Urinary bladder (tissue), 4 donors: ENCODE results near the gene MLYCD. TPM values are rescaled to one million over a fixed set of nuclear protein-coding genes. Genes with fewer than 3 reads are reported as not detected.
A peak's percentile ranks its signal among the peaks of the same experiment; 100 is the strongest.
"Not testable (repeated sequence)": the region's sequence is repeated elsewhere in the genome, so short reads cannot be mapped to it uniquely, and the experiment has no call there.

Experiments used
- DNase-seq: peaks from one replicate; pipeline ENCODE4 v3.0.0-alpha.2; 2015; ENCODE audit errors: extremely low spot score
- H3K27ac ChIP-seq: one replicate; pipeline ENCODE4 v1.5.1; 2013; ENCODE audit warnings: low read depth, mild to moderate bottlenecking, moderate library complexity
- H3K36me3 ChIP-seq: one replicate; pipeline ENCODE4 v1.6.1; 2013; ENCODE audit warnings: mild to moderate bottlenecking, moderate library complexity; ENCODE audit not compliant: insufficient read depth
- H3K4me1 ChIP-seq: one replicate; pipeline ENCODE4 v1.6.1; 2013; ENCODE audit warnings: mild to moderate bottlenecking, moderate library complexity; ENCODE audit not compliant: insufficient read depth
- H3K4me3 ChIP-seq: one replicate; pipeline ENCODE4 v1.5.1; 2013; ENCODE audit warnings: low read depth, low read length
- WGBS: extraction: QIAGEN DNeasy Blood & Tissue Kit; methylation state at CpG from one replicate; pipeline ENCODE4 v1.1.7; 2013; 5-methylcytosine and 5-hydroxymethylcytosine counted together
- polyA plus RNA-seq: library from polyadenylated mRNA; stranded (reverse); fragments of 200-250 nt; gene quantifications from one replicate; pipeline ENCODE4 v1.2.3, GENCODE V29; 2013
- total RNA-seq: library from RNA; depleted of rRNA; stranded (reverse); fragments of >200 nt; gene quantifications from one replicate; pipeline ENCODE4 v1.2.3, GENCODE V29; 2014
- donor health status: healthy with polysubstance abuse.
- donor health status: healthy.

Gene MLYCD
- total and polyA plus RNA-seq, 2 donors = 3.8 to 4.6 TPM

DNA sequence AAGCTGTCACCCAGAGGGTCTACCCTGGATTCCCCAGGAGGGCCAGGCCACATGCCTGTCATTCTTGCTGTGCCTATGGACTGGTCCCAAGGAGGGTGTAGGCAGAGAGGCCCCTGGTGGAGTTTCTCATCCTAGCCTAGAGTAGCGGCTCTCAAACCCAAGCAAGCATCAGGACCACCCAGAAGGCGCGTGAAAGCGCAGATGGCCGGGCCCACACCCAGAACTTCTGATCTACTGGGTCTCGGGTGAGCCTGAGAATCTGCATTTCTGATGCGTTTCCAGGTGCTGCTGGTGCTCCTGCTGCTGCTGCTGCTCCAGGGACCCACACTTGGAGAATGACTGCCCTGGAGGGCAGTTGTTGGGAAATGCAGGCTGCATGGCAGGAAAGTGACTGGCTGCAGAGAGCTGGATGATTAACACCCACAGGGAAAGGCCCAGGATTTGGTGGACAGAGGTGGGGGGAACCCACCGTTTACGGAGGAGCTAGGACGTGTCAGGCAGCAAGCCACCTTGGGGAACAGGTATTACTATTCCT lies 44.7 kb downstream of the MLYCD start:
- Histone ChIP-seq H3K27ac (no peak overlapping the region), H3K4me3 (no peak overlapping the region), H3K4me1 (no peaks in the 10 kb centered on the region), H3K36me3 (no peaks in the 10 kb centered on the region)
- no peak for DNase-seq
- 85% methylated on average over 10 of the region's 10 CpGs for WGBS

DNA sequence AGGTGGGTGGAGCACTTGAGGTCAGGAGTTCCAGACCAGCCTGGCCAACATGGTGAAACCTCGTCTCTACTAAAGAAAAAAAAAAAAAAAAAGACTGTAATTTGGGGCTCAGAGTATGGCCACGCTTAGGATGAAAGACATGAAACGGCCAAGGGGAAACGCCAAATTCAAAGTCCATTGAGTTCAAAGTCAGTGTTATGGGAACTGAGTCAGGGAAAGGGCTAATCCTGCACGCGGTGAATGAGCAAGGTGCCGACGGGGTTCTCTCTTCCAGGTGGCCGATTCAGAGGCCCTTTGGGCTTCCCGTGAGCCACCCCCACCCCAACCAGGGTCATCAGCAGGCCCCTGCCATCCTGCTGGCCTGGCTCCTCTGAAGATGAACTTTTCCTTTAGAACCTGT lies 46.7 kb downstream of the MLYCD start:
- Histone ChIP-seq H3K36me3 (no peaks in the 10 kb centered on the region), H3K4me1 (no peaks in the 10 kb centered on the region), H3K4me3 (no peak overlapping the region), H3K27ac (no peak overlapping the region)
- 91% methylated on average over 10 of the region's 10 CpGs for WGBS
- no peak for DNase-seq

DNA sequence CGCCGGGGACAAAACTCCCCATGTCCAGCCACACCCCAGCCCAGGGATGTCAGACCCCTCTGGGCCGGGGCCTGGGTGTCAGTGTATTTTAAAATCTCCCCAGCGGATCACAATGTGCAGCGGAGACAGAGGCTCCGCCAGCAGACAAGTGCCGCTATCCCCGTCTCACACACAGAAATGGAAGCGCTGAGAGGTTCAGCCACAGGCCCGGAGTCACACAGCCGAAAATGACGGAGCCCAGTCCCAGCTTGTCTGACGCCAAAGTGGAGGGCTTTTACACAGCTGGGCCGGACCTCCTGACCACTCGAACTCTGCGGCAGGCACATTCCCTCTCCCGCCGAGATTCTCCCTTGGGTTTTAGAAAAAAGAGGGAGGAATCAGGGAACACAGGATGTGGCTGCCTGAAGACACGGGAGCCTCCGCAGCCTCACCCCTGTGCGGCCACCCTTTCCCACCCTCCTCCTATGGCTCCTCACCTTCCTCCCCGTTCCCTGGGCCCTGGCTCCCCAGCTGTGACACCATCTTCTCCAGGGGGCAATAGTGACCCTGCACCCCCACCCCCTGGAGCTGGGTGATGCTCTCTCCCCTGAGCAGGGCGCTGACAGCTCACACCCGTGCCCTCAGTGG lies 47.4 kb downstream of the MLYCD start:
- 81% methylated on average over 24 of the region's 24 CpGs for WGBS
- no peaks in the 10 kb centered on the region for H3K4me1 ChIP-seq
- H3K36me3 ChIP-seq = no peaks in the 10 kb centered on the region

DNA sequence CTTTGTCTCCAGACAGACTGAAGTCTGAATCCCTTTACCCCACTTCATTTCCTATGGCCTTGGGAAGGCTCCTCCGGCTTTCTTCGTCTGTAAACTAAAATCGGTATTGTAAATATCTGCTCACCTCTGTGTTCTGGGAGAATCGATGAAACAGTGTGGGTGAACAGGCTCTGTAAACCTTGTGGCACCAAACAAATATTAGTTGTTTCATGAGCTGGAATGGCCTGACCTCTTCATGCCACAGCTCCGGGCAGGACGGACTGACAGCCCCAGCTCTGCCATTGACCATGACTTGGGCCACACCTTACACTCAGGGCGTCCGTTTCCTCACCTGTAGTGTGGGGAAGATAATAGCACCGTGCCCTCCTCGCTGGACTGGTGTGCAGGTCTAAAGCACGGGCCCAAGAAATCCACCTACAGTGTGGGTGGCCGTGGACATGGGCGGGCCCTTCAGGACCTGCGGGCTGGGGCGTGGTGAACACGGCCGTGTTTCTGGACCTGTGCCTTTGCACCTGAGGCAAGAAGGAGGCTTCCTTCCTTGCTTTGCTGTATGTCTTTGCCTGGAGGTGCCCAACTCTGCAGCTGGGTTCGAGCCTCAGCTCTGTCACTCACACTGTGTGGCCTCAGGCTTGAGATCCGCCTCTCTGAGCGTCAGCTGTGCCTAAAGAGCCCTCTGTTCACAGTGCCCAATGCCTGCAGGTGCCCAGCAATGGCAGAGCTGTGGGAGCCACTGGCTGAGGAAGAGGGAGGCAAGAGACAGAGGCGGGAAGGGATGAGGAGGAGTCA lies 48.1 kb downstream of the MLYCD start:
- Histone ChIP-seq H3K36me3 (no peaks in the 10 kb centered on the region), H3K27ac (no peak overlapping the region), H3K4me1 (no peaks in the 10 kb centered on the region), H3K4me3 (no peak overlapping the region)
- DNase-seq = no peak
- 88% methylated on average over 21 of the region's 21 CpGs for WGBS

More for the DNA sequence above, 47.4 kb downstream of the MLYCD start:
- DNase-seq = no peak
- Histone ChIP-seq H3K27ac (no peak overlapping the region), H3K4me3 (no peak overlapping the region)

DNA sequence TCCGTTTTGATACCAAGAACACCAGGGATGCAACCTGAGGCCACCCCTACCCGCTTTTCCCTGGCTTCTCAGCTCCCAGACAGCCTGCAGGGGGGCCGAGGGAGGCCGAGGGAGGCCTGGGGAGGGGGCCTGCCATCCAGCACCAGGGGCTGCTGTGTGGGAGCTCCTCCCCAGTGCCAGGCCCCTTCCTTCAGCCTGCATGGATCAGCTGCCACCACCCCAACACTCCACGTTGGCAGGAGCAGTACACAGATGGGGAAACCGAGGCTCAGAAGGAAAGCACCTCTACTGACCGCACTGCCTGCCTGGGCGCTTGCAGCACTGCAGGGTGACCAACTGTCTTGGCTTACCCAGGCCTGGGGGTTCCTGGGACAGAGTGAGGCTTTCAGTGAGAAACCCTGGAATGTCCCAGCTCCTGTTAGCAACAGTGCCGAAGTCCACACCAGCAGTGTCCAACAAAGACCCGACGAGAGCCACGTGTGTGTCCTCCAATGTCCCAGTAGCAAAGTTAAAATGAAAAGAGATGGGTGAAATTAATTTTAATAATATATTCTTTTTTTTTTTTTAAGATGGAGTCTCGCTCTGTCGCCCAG lies 48.8 kb downstream of the MLYCD start:
- WGBS = 87% methylated on average over 14 of the region's 14 CpGs
- H3K4me1 ChIP-seq = no peaks in the 10 kb centered on the region
- no peak overlapping the region for H3K4me3 ChIP-seq
- H3K36me3 ChIP-seq = no peaks in the 10 kb centered on the region
- no peak overlapping the region for H3K27ac ChIP-seq
- no peak for DNase-seq

DNA sequence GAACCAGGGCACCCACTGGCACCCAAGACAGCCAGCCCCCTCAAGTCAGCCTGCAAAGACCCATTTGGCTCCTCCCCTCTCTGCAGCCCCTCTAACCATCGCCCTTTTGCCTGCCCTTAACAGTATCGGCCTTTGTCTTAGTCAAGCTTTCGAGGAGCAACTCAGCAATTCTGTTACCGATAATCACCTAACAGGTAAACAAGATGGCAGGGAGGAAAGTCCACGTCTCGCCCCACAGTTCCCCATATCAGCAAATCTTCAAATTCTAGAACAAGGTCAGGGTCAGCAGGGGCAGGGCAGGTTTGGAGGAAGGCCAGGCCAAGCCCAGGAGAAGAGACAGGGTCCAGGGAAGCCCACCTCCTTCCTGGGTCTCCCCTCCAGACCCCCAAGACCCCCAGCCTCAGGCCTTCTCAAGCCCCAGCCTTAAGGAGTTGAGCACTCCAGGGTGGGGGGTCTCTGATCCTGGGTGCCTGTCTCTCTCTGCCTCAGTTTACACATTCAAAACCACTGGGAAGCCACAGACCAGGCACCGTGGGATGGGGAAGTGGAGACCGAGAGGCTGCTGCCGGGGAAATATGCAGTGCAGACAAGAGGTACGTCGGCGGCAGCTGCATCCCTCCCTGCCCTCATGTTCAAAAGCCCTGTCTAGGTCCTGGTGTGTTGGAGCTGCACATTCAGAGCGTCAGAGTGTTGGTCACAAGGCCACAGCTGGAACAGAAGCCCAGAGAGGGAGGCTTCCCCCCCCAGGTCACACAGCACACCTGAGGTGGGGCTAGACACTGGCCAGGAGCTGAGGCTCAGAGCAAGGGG lies 50.2 kb downstream of the MLYCD start:
- no peaks in the 10 kb centered on the region for H3K36me3 ChIP-seq
- WGBS = 89% methylated on average over 13 of the region's 13 CpGs
- DNase-seq = no peak

DNA sequence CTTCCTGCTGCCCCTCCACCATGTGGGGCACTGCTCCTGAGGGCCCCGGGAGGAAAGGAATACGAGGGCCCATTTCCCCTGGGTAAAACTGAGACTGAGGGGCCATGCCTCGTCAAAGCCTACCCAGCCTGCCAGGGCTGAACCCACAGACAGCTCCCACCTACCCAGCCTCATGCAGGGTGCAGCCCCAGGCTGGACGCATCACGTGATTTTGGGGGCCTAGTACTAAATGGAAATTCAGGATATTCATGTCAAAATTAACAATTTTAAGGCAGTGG lies 50.7 kb downstream of the MLYCD start:
- WGBS = 91% methylated on average over 5 of the region's 5 CpGs
- no peak for DNase-seq
- Histone ChIP-seq H3K4me3 (no peak overlapping the region), H3K36me3 (no peaks in the 10 kb centered on the region), H3K27ac (no peak overlapping the region), H3K4me1 (peaks cover 2% of the 10 kb centered on the region)

More for the DNA sequence above, 50.2 kb downstream of the MLYCD start:
- H3K4me3 ChIP-seq = no peak overlapping the region
- peaks cover 2% of the 10 kb centered on the region for H3K4me1 ChIP-seq
- H3K27ac ChIP-seq = no peak overlapping the region

DNA sequence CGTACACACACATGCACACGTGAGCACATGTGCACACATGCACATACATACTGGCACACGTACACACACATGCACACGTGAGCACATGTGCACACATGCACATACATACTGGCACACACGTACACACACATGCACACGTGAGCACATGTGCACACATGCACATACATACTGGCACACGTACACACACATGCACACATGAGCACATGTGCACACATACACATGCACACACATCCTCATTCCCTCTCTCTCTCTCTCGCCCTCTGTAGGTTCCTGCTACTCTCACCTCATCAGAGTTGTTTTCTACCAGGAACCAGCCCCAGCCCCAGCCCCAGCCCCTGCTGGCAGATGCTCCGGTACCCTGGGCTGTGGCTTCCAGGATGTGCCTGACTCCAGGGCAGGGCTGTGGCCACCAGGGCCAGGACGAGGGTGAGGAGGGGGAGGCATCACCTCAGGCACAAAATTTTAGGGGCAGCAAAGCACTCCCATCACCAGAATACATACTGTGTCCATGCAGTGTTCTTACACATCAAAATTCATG lies 52.0 kb downstream of the MLYCD start:
- not testable (repeated sequence) for H3K4me3 ChIP-seq, H3K36me3 ChIP-seq, H3K4me1 ChIP-seq, H3K27ac ChIP-seq, DNase-seq
- WGBS = 68% methylated on average over 10 of the region's 10 CpGs

DNA sequence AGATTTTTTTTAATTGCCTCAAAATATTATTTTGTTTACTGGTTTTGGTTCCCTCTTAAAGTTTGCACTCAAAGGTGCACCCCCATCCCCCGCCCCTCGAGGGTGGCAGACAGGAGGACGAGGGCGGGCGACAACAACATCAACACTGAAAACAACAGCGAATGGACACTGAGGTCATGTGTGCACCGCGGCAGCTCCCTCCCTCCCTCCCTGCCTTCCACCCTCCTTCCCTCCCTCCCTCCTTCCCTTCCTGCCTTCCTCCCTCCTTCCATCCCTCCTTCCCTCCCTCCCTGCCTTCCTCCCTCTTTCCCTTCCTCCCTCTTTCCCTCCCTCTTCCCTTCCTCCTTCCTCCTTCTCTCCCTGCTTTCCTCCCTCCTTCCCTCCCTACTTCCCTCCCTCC lies 52.6 kb downstream of the MLYCD start:
- WGBS = 36% methylated on average over 8 of the region's 8 CpGs
- H3K4me1 ChIP-seq = peaks cover 2% of the 10 kb centered on the region
- no peak for DNase-seq
- H3K4me3 ChIP-seq = no peak overlapping the region
- H3K27ac ChIP-seq = no peak overlapping the region
- H3K36me3 ChIP-seq = no peaks in the 10 kb centered on the region

DNA sequence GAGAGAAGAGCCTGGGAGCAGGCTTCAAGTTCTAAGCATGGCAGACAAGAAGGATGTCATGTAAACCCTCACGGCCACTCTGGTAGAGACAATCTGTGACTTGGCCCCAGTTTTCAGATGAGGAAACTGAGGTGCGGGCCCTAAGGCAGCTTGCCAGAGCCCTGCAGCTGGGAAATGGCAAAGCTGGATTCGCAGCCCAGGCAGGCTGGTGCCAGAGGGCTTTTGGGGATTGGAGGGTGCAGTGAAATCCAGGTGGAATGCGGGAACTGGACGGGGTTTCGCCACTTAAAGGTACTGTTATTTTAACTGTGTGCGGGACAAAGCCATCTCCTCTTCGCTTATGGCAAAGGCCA lies 53.6 kb downstream of the MLYCD start:
- Histone ChIP-seq H3K36me3 (no peaks in the 10 kb centered on the region), H3K4me3 (no peak overlapping the region), H3K27ac (no peak overlapping the region), H3K4me1 (peaks cover 2% of the 10 kb centered on the region)
- DNase-seq = no peak
- 14% methylated on average over 8 of the region's 8 CpGs for WGBS

DNA sequence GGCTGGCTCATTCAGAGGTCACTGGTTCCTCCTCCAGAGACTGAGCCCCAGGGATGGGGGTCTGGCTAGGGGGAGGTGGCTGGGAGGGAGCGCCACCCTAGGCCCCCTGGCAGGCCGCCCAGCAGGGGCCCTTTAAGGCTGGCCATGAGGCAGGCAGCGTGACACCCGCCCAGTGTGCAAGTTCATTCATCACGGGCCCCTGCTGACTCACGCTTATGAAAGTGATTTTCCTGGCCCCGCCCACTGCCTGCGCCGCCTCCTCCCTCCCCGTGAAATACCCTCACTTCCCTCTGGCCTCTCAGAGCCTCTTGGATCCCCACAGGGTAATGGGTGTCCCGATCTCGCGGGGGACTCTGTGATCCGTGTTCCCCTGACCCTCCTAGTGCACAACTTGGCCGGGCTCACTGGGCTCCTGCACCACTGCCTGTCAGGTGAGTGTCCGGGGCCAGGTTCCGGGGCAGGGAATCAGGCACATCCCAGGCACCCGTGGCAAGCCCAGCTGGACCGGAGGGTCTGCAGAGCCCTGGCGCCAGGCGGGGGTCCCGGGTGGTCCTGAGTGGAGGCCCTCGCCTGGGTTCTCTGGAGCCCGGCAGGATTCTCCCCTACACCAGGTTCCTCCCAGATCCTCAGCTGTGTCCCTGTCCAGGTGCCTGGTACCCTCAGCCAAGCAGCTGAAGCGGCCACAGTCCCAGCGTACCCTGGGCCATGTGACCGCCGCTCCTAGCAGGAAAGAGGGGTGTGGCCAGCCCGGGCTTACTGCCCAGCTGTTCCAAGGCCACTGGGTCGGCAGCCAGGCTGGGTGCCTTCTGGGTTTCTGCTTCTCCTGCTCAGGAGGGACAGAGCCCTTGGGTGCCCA lies 54.3 kb downstream of the MLYCD start, which contains the start of gene OSGIN1:
OSGIN1 (plus strand) TSS at position 301 of the 856 bp plus-strand sequence. CDS start 4,432 bp downstream, outside the sequence.
- Histone ChIP-seq H3K27ac (peak within 1 kb of the TSS; percentile 80), H3K4me1 (peaks cover 2% of the 10 kb centered on the region), H3K4me3 (peak within 1 kb of the TSS; percentile 40), H3K36me3 (no peaks in the 10 kb centered on the region)
- 5% methylated on average over 30 of the region's 30 CpGs for WGBS
- peak; percentile 64 for DNase-seq

DNA sequence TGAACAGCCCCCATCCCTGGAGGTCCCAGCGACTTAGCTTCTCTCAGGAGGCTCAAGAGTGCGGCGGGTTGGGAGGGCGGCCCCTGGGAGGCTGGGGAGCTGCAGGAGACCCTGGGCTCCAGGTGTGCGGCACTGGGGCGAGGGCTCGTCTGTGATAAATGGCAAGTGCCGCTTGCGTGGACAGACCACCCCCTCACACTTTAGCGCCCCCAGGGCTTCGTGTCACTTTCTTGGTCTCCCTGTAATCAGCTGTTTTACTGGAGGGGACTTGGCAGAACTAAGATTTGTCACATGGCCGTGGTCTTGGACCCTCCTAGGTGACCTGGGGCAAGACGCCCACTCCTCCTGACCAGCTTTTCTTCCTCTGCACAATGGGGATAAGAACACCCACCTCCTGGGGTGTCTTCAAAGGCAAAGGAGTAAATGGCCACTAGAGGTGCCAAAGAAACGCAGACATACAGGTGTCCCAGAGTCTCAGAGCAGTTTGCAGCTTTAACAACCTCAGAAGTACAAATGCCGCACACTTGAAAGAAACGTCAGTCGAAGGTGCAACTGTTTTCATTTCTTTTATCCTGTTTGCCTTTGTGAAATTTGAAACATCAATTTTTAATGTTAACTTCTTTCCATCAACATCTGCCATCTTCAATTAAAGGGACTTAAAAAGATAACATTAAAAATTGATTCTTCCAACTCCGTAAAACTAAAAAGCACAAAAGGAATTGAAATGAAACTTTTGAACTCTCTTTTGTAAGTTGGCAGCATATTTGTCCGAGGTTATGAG lies 55.1 kb downstream of the MLYCD start:
- Histone ChIP-seq H3K27ac (peak overlapping the region; percentile 54), H3K4me3 (peak overlapping the region; percentile 14), H3K4me1 (peaks cover 2% of the 10 kb centered on the region), H3K36me3 (no peaks in the 10 kb centered on the region)
- DNase-seq = no peak
- 32% methylated on average over 19 of the region's 19 CpGs for WGBS
